GM21367 (cell line): ENCODE data around the gene FRY.
A peak's percentile ranks its signal among the peaks of the same experiment; 100 is the strongest.

Source experiments
- ATAC-seq: cut with Tn5 transposase; IDR thresholded peaks from one replicate; pipeline ENCODE4 v1.9.1; 2021; ENCODE audit not compliant: unreplicated experiment

The FRY gene

DNA sequence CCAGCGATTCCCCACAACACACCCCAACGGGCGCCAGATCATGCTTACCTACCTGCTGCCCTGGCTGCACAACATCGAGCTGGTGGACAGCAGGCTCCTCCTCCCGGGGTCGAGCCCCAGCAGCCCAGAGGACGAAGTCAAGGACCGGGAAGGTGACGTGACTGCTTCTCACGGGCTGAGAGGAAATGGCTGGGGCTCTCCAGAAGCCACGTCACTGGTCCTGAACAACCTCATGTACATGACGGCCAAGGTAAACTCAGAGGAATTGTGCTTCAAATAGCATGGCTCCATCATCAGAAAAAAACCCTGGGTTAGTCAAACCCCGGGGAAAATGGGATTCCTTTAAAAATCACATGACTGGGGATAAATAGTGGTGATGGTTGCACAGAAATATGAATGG is 177.3 kb downstream of the FRY start:
- no peak for ATAC-seq

DNA sequence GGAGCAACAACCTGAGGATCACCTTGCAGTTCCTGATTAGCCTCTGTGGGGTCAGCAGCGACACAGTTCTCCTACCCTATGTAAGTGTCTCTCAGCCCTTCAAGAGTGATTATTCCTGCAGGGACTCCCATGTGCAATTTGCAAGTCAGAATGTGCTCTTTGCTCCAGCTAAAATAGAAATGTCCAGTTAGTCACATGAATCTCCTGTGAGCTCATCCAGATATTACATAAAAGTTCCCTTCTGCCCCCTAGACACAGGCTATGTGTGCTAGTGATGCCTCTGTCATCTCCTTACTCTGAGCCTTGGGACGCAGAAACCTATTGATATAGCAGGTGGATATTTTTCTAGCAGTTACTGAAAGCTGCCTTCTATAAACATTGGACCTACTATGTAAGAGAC is 178.1 kb downstream of the FRY start:
- ATAC-seq: no peak

DNA sequence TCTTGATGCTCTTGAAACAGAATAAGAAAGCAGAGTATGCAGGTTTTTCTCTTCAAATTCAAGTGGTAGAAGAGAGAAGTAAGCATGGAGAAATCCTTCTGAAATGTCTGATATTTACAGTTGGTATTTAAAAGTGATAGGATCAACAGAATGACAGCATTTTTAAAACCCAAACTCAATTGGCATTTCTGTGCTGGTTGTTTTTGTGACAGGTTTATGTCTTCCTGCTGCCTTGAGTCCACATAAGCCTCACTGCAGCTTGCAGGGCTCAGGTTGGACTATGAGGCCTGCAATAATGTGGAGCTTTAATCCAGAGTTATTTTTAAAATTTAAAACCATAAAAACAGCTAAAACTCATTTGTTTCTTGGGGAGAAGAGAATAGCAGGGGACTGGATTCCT is 178.5 kb downstream of the FRY start:
- no peak for ATAC-seq

DNA sequence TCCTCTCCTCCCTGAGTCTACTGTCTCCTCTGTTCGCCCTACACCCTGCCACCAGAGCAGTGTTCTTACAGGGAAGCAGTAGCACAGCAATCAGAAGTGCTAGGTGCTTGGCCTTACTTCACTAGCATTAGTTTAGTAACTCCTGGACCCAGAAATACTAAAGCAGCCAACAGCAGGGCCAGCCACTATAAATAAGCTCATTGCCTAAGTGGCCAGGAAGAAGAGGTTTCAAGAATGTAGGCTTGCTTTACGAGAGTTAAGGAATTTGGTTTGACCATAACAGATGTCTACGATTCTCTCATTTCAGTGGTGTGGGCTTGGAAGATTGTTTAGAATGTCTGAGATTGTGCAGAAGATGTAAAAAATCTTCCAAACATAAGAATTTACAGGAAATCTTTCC is 180.2 kb downstream of the FRY start:
- no peak for ATAC-seq

DNA sequence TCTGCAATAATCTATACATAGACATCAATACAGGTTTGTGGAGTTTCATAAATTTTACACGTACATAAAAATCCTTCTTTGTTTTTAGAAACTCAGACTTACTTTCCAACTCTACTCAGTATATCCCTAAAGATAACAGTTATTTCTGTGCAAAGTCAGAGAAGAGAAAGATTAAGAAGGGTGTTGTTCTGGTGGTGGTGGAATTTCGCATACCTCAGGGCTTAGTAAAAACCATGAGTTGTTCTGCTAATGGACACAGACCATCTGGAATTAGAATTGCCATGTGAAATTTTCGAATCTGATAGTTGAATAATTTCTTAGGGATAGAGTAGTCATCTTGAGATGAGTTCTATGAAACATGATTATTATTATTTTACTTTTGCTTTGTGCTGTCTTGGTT is 180.8 kb downstream of the FRY start:
- no peak for ATAC-seq

DNA sequence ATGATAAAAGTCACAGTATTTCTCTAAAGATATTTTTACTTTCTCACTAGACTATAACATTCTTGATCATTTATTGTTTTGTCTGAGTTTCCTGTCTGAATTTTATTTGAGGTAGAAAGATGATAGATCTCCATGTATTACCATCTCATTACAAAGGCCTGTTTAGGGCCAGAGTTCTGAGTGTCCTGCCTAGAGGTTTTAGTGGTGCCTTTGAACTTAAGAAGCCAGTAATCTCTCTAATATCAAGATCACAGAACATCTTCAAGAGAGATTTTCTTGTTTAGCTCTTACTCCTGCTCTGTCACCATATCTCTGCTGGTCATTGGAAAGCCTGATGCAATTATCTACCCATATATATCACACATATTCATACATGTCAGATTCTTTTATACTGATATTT is 182.1 kb downstream of the FRY start:
- no peak for ATAC-seq

DNA sequence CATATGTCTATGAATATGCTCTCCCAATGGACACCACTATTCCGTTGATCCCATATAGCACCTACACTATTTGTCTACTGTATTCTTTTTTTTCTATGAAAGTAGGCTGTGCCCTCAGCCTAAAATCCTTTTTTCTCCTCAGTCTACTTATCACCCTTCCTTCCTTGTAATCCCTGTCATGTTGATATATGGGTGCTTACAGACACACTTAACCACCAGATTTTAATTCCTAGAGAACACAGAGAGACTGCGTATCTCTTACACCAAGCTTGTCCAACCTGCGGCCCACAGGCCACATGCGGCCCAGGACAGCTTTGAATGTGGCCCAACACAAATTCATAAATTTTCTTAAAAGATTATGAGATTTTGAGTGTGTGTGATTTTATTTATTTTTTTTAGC is 182.5 kb downstream of the FRY start:
- ATAC-seq: no peak

DNA sequence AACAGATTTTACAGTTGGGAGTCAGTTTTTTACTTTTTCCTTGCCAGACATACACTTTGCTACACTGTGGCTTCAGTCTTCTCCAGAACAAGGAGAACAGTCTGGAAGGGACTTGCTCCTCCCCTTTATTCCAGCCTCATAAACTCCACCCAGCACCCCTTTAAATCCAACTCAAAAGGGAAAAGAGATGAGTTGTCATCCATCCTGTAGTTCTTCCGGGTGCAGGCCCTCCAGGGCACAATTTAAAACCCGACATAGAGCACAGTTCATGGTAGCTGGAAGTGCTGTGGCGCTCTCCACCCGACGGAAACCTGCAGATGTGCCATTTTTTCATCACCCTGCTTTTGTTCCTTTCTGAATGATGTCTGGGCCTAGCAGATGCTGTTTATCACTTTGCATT is 184.7 kb downstream of the FRY start:
- no peak for ATAC-seq

DNA sequence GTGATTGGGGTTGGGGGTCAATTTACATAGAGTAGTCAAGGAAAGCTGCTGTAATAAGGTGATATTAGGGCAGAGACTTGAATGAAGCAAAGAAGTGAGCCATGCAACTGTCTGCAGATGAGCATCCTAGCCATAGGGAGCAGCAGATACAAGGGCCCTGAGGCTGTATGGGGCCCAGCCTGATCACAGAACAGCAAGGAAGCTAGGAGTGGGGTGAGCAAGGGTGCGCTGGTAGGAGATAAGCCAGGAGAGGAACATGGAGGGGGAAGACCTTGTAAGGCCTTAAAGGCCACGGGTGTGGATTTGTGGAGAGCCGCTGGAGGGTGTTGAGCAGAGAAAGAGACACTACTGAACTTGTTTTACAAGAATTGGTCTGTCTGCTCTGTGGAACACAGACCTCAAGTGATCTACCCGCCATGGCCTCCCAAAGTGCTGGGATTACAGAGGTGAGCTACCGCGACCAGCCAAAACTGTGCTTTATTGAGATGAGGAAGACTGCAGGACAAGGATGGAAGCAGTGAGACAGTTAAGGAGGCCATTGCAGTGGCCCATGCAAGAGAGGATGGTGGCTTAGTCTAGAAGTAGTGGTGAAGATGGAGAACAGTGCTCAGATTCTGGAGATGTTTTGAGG is 190.6 kb downstream of the FRY start:
- ATAC-seq: no peak

DNA sequence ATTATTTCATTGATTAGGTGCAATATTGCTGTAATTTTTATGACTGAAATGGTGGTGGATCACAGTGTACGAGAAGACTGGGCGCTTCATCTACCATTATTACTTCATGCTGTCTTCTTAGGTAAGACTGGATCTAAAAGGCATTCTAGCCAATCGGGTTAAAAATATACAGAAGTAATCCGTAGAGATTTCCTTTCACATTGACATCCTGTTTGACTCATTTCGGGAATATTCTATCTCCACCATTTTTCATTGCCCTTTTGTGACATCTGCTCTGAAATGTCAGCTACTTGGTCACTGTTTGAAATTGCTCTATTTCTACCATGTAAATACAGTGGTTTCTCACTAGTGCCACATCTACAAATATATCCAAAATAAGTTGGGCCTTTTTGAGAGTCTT is 193.3 kb downstream of the FRY start:
- ATAC-seq: no peak

DNA sequence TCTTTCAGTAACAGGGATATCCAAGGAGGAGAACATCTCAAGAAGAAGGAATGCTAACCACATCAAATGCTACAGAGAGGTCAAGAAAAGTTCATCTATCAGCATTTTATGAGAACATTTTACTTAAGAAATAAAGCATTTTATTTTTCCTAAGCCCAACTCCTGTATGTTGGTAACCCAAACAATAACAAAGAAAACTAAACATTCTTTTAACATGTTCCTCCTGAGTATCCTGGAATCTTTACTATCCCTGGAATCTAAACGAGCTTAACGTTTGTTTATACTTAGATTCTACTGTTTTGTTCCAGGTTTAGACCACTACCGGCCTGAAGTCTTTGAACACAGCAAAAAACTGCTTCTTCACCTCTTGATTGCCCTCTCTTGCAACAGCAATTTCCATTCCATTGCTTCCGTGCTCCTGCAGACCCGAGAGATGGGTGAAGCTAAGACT is 193.9 kb downstream of the FRY start:
- no peak for ATAC-seq

DNA sequence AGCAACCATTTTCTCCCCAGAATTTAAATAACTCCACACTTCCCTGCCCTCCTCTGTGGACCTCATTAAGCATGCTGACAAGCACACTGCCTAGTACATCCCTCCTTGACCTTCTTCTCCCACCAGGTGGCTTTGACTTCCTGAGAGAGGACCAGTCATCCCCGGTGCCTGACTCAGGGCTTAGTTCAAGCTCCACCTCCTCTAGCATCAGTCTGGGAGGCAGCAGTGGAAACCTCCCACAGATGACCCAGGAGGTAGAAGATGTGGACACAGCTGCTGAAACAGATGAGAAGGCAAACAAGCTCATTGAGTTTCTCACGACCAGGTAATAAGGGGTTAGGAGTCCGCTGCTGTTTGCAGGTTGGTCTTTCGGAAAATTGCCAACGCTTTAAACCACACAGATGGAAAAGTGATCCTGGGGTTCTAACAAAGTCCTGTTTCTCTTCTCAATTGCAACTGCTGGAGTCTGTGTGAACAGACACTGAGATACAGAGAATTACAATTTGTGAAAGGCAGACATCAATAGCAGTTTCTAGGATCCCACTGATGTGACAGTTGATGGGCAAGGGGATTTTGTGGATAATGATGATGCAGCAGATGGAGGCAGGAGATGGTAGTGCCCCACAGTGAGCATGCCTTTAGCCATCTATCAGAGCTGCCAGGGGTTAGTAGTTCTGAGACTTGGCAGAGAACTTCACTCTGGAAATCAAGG is 196.9 kb downstream of the FRY start:
- no peak for ATAC-seq

DNA sequence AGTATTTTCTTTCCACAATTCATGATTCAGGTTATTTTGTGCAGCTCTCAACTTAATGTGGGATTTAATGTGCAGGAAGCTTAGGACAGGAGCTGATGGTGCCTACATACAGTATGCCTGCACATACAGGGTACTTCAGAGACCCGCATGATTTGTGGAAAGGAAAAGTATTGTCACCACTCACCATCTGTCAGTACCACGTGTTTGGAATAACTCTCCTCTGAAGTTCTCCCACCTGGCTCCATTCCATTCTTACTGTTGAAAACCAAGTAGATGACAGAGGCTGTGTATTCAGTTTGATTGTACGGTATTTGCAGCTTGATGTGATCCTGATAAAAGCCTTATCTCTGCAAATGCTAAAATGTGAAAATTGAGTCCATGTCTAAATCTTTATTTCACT is 197.9 kb downstream of the FRY start:
- ATAC-seq: no peak

DNA sequence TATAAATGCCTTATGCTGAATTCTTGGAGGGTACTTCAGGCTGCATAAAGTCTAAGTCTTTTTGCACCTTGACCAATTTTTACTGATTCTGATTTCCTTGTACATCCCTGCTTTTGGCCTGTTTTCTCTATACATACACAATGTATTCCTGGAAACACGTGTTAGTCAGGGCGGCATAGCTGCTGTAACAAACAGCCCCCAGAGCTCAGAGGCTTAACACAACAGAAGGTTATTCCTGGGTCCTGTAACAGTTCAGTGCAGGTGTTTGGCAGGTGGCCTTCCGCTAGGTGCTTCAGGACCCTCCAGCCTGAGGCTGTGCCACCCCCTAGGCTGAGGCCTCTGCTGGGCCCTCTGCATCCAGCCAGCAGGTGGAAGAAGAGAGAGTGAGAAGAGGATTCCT is 200.7 kb downstream of the FRY start:
- ATAC-seq: no peak

DNA sequence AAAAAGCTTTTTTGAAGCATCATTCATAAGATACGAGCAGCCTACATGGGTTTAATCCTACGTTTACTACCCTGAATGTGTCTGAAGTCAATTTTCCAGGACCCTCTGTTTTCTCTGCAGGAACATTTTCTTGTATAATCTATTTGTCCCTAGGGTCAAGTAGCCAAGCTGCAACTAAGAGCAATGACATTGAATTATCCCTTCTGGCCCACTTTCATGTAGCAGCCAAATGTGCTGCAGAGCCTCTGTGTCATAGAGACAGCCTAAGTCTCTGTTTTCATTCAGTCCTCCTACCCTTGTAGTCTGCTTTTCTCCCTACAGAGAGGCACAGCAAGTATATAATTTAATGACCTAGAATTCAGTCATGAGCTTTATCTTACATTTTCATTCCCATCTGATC is 201.5 kb downstream of the FRY start:
- no peak for ATAC-seq

DNA sequence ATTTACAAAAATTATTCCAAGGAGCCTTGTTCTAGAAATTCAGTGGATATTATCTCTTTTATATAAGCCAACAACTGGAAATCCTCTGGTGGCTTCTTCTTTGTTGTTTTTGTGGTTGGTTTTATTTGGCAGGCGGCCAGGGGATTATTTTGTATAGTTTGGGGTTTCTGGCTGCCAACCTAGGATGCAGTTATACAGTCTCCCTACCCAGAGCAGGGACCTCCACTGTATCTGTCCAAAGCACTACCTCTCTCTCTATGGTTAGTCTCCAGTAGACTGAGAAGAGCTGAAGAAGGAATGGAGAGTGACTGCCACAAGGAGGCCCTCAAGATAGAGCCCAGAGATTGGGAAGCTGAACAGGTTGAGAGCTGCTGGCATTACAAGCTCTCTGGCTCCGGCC is 203.3 kb downstream of the FRY start:
- no peak for ATAC-seq

DNA sequence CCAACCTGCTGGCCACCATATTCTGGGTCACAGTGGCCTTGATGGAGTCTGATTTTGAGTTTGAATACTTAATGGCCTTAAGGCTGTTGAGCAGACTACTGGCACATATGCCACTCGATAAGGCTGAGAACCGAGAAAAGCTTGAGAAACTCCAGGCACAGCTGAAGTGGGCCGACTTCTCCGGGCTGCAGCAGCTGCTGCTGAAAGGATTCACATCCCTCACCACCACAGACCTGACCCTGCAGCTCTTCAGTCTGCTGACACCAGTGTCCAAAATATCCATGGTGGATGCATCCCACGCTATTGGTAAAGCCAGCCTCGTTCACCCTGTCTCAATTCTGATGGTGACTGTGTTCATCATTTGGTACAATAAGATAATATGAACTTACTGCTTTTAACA is 206.1 kb downstream of the FRY start:
- no peak for ATAC-seq

DNA sequence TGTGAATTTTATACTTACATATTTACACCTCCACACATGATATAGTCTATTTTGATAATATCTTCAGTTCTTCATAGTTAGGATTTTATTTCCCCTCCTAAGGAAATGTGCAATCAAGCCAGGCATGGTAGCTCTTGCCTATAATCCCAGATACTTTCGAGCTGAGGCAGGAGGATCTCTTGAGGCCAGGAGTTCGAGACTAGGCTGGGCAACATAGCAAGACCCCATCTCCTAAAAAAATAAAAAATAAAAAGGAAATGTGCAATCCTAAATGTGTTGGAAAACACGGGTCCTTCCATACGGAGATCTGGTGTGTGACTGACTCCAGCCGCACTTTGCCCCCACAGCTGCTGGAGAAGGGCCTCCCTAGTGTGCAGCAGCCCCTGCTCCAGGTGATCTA is 212.1 kb downstream of the FRY start:
- no peak for ATAC-seq

DNA sequence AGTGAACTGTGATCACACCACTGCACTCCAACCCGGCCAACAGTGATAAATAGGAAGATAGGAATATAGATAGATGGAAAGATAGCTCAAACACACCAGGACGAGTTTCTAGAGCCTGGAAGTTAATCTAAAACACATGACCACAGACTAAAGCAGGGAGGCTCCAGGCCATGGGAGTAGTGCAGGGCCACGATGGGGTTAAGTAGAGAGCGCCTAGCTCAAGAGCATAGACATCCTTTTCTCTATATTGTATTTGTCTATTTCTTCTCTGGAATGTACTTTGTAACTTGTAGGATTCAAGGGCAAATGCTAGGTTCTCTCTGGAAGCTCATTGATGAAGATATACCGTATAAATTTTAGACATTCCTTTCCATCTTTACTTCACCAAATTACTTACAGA is 214.0 kb downstream of the FRY start:
- no peak for ATAC-seq

DNA sequence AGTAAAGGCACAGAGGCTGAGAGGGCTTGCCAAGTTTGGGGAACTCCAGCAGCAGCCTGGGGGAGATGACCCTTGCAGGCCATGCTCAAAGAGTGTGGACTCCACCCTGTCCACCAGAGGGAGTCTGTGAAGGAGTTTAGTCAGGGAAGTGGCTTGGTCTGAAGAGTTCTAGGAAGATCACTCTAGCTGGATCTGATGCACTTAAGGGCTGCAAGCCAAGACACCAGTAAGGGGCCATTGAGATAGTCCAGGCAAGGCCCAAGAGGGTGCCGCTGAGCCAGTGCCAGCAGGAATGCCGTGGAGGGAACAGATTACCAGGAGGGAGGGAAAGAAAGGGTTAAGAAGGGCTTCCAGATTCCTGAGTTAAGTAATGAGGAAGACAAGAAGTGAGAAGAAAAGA is 214.9 kb downstream of the FRY start:
- peak; percentile 75 for ATAC-seq

DNA sequence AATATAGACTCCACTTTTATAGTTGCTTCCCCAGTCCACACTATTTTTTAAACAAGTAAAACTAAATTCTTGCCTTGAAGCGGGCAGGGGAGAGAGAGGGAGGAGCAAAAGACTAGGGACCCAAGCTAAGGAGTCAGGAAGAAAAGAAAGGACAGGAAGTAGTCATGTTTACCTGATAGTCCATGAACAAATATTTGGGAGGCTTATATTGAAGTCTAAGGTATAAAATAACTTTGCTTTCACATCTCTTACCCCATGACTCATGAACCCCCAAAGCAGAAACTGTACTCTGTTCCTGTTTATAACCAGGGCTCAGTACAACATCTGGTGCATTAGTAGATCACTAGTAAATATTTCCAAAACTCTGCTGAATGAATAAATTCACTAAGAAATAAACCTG is 216.3 kb downstream of the FRY start:
- peak; percentile 41 for ATAC-seq

DNA sequence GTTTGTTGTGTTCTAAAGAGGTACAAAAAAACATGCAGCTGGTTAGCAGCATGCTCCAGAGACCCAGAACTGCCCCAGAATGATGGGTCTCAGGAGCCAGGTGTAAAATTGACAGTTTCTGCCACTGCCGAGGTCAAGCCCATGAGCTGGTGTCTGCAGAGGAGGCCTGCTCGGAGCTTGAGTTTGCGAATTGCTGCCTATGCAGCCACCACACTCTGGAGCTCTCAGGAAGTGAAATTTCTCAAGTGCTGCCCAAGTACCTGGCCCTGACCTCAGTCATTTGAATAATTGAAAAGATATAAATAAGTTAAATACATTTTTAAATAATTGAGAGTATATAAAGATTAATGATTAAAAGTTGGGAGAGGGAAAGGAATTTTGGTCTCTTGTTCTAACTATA is 217.2 kb downstream of the FRY start:
- ATAC-seq: peak; percentile 82

DNA sequence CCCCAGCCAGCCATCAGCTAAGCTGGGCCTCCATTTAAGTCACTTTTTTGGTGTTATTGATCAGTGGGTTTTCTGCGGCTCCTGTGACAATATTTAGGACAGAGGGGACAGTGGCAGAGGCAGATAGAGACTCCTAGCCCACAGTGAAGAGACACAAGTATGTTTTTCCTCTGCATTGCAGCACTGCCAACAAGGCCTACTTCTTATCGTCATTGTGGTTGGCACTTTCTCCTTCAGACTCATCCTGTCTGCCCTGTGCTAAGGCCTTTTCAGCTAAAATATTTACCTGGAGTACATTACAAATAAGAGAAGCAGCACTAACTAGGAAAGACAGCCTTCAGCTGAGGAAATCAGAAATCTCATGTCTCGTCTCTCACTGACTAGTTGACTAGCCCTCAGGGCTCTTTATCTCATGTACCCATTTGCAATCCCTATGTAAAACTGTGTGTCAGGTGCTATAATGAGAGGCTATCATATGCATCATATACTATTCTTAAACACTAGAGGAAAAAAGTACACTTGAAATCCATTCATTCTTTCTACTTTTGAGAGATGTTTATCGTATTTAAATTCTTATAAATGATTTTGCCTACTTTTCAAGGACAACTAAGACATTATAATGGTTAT is 221.4 kb downstream of the FRY start:
- ATAC-seq: no peak
